Smooth muscle cell (in vitro differentiated cells): Measurements from ENCODE around the gene PARD3B. TPM values are rescaled to one million over a fixed set of nuclear protein-coding genes. Genes with fewer than 3 reads are reported as not detected.

ENCODE experiments used
- DNase-seq: peaks from one replicate; lab custom pipeline; 2025; ENCODE audit not compliant: unreplicated experiment; lab: John Stamatoyannopoulos, UW
- H2AFZ ChIP-seq: fragments of 200-600 bp; sonication (generic); 2 replicates; pipeline ENCODE4 v1.6.0; 2016; ENCODE audit warnings: antibody characterized with exemption, low read depth, mild to moderate bottlenecking
- H3F3A ChIP-seq: fragments of 200-600 bp; sonication (generic); 2 replicates; pipeline ENCODE4 v1.6.0; 2017; ENCODE audit warnings: antibody characterized with exemption, low read depth
- H3K27ac ChIP-seq: fragments of 200-600 bp; sonication (generic); 2 replicates; pipeline ENCODE4 v1.5.1; 2016; ENCODE audit warnings: low read depth, mild to moderate bottlenecking
- H3K27me3 ChIP-seq: fragments of 200-600 bp; sonication (generic); 2 replicates; pipeline ENCODE4 v1.6.1; 2016; ENCODE audit warnings: low read depth, mild to moderate bottlenecking
- H3K36me3 ChIP-seq: fragments of 200-600 bp; sonication (generic); 2 replicates; pipeline ENCODE4 v1.5.1; 2016; ENCODE audit warnings: low read depth
- H3K4me1 ChIP-seq: fragments of 200-600 bp; sonication (generic); 2 replicates; pipeline ENCODE4 v1.5.1; 2016; ENCODE audit warnings: low read depth
- H3K4me2 ChIP-seq: fragments of 200-600 bp; sonication (generic); 2 replicates; pipeline ENCODE4 v1.6.0; 2016; ENCODE audit warnings: mild to moderate bottlenecking
- H3K4me3 ChIP-seq: fragments of 200-600 bp; sonication (generic); 2 replicates; pipeline ENCODE4 v1.5.1; 2016; ENCODE audit warnings: mild to moderate bottlenecking
- H3K79me2 ChIP-seq: fragments of 200-600 bp; sonication (generic); 2 replicates; pipeline ENCODE4 v1.6.0; 2016; ENCODE audit warnings: low read depth, mild to moderate bottlenecking
- H3K9ac ChIP-seq: fragments of 200-600 bp; sonication (generic); 2 replicates; pipeline ENCODE4 v1.6.0; 2016; ENCODE audit warnings: low read depth
- H3K9me3 ChIP-seq: fragments of 200-600 bp; sonication (generic); replicated peaks from 2 replicates; pipeline ENCODE4 v1.5.1; 2016; ENCODE audit warnings: low read depth
- H4K20me1 ChIP-seq: fragments of 200-600 bp; sonication (generic); 2 replicates; pipeline ENCODE4 v1.6.0; 2016; ENCODE audit warnings: low read depth
- WGBS: methylation state at CpG from one replicate; pipeline ENCODE4 v1.1.7; 2016; ENCODE audit warnings: low lambda C conversion rate; 5-methylcytosine and 5-hydroxymethylcytosine counted together
- polyA plus RNA-seq: library from polyadenylated mRNA; unstranded; fragments of >200 nt; fragmentation: Nextera tagmentation; extraction: Ambion mirVana; gene quantifications from 2 replicates; pipeline ENCODE4 v1.2.1, GENCODE V29; 2016
- total RNA-seq: library from RNA; depleted of rRNA; stranded (reverse); fragments of >200 nt; gene quantifications from 2 replicates; pipeline ENCODE4 v1.2.3, GENCODE V29; 2014
- TF ChIP-seq, protein P1 (sequence below): fragments of 200-600 bp; sonication (generic); IDR thresholded peaks from 2 replicates; pipeline ENCODE4 v1.5.1; 2017; ENCODE audit warnings: borderline replicate concordance, mild to moderate bottlenecking, antibody characterized with exemption; ENCODE audit not compliant: insufficient read depth, poor library complexity, severe bottlenecking

The PARD3B gene
- total and polyA plus RNA-seq, 2 experiments from 2014 or later = 3.3 to 12.2 TPM

- Histone ChIP-seq H3K4me1 (no peaks in the 10 kb centered on the region), H3K4me3 (no peak overlapping the region), H3K9me3 (no peaks in the 10 kb centered on the region), H3K79me2 (no peaks in the 10 kb centered on the region), H3K4me2 (no peak overlapping the region), H2AFZ (no peak overlapping the region), H3K36me3 (no peaks in the 10 kb centered on the region), H3K27me3 (no peaks in the 10 kb centered on the region), H3K9ac (no peak overlapping the region), H3K27ac (no peak overlapping the region), H4K20me1 (peaks cover 4% of the 10 kb centered on the region), H3F3A (no peaks in the 10 kb centered on the region)
- no peak for DNase-seq
- TF ChIP-seq, protein P1, sequence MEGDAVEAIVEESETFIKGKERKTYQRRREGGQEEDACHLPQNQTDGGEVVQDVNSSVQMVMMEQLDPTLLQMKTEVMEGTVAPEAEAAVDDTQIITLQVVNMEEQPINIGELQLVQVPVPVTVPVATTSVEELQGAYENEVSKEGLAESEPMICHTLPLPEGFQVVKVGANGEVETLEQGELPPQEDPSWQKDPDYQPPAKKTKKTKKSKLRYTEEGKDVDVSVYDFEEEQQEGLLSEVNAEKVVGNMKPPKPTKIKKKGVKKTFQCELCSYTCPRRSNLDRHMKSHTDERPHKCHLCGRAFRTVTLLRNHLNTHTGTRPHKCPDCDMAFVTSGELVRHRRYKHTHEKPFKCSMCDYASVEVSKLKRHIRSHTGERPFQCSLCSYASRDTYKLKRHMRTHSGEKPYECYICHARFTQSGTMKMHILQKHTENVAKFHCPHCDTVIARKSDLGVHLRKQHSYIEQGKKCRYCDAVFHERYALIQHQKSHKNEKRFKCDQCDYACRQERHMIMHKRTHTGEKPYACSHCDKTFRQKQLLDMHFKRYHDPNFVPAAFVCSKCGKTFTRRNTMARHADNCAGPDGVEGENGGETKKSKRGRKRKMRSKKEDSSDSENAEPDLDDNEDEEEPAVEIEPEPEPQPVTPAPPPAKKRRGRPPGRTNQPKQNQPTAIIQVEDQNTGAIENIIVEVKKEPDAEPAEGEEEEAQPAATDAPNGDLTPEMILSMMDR = no peak
- 48% methylated on average over 1 of the region's 1 CpG for WGBS
These were observed 341.4 kb downstream of the PARD3B start for GRCh38 chr2:204886713-204887112.

- no peak for DNase-seq
- Histone ChIP-seq H3K4me3 (no peak overlapping the region), H3K4me1 (no peaks in the 10 kb centered on the region), H3F3A (no peaks in the 10 kb centered on the region), H3K9me3 (no peaks in the 10 kb centered on the region), H3K27ac (no peak overlapping the region), H3K79me2 (no peaks in the 10 kb centered on the region), H2AFZ (no peak overlapping the region), H3K36me3 (no peaks in the 10 kb centered on the region), H3K27me3 (no peaks in the 10 kb centered on the region), H4K20me1 (peaks cover 4% of the 10 kb centered on the region), H3K4me2 (no peak overlapping the region), H3K9ac (no peak overlapping the region)
- TF ChIP-seq, protein P1 = no peak
These were observed 342.9 kb downstream of the PARD3B start for GRCh38 chr2:204888222-204888621.

DNA sequence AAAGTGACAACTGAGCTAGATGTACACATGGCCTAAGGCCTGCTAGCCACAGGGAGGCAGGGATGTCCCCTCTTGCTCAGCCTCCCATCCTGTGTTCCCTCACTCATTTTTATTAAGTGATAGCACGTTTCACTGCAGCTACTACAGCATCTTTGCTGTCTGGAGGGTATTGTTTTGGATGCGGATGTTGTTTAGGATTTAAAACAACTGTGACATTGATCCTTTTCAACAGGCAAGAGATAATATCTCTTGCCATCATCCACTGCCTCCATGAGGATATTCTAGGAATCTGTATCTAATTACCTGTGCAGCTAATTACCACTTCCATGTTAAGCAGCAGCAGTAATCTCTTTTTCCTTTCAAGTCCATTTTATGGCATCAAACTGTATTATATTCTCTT lies 345.4 kb downstream of the PARD3B start:
- Histone ChIP-seq H3K4me2 (no peak overlapping the region), H3K4me3 (no peak overlapping the region), H4K20me1 (peaks cover 4% of the 10 kb centered on the region), H3F3A (no peaks in the 10 kb centered on the region), H3K9ac (no peak overlapping the region), H2AFZ (no peak overlapping the region), H3K4me1 (peaks cover 5% of the 10 kb centered on the region), H3K9me3 (no peaks in the 10 kb centered on the region), H3K79me2 (no peaks in the 10 kb centered on the region), H3K27me3 (no peaks in the 10 kb centered on the region), H3K27ac (no peak overlapping the region), H3K36me3 (no peaks in the 10 kb centered on the region)
- 57% methylated on average over 2 of the region's 2 CpGs for WGBS
- TF ChIP-seq, protein P1 = no peak
- no peak for DNase-seq

DNA sequence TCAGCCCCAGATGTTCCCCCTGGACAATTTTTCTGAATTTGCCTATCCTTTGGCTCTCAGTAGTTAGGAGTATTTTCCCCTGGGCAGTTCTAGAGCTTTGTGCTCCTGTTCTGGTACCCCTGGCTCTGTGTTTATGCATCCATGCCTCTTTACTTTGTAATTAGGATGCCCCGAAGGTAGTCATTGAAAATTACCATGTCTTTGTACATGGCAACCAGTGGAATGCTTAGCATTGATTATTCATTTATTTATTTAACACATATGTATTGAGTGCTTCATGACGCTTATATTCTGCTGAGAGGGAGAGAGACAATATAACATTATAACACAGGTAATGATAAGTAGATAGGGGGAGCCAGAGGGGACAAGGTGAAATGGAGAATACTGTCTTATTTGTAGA lies 346.5 kb downstream of the PARD3B start:
- H3K27me3 ChIP-seq = no peaks in the 10 kb centered on the region
- no peaks in the 10 kb centered on the region for H3K79me2 ChIP-seq
- H3K27ac ChIP-seq = no peak overlapping the region
- H3K9me3 ChIP-seq = no peaks in the 10 kb centered on the region
- no peak for DNase-seq
- 95% methylated on average over 2 of the region's 2 CpGs for WGBS
- peaks cover 5% of the 10 kb centered on the region for H3K4me1 ChIP-seq
- no peaks in the 10 kb centered on the region for H3K36me3 ChIP-seq
- H3K9ac ChIP-seq = no peak overlapping the region
- no peak overlapping the region for H3K4me2 ChIP-seq
- no peak overlapping the region for H2AFZ ChIP-seq
- peaks cover 4% of the 10 kb centered on the region for H4K20me1 ChIP-seq
- no peaks in the 10 kb centered on the region for H3F3A ChIP-seq
- no peak overlapping the region for H3K4me3 ChIP-seq
- TF ChIP-seq, protein P1 = no peak
